WTC11 (cell line): ENCODE results near the gene NPIPB6.
"Not testable (repeated sequence)": the region's sequence is repeated elsewhere in the genome, so short reads cannot be mapped to it uniquely, and the experiment has no call there.

Experiments
- ATF3 ChIP-seq: sonication (generic); formaldehyde crosslinking; conservative IDR thresholded peaks from 2 replicates; pipeline ENCODE4 v1.8.1; 2022; ENCODE audit warnings: mild to moderate bottlenecking, missing genetic modification reagents
- CREM ChIP-seq: sonication (generic); formaldehyde crosslinking; IDR thresholded peaks from 2 replicates; pipeline ENCODE4 v1.8.1; 2022; ENCODE audit warnings: mild to moderate bottlenecking, missing genetic modification reagents, moderate library complexity
- CTCF ChIP-seq: fragments of 200-600 bp; IDR thresholded peaks from 2 replicates; pipeline ENCODE4 v1.8.0; 2022; ENCODE audit warnings: antibody characterized with exemption
- E2F1 ChIP-seq: sonication (generic); formaldehyde crosslinking; IDR thresholded peaks from 2 replicates; pipeline ENCODE4 v1.8.0; 2022; ENCODE audit warnings: mild to moderate bottlenecking, missing genetic modification reagents
- NFE2L1 ChIP-seq: sonication (generic); formaldehyde crosslinking; IDR thresholded peaks from 2 replicates; pipeline ENCODE4 v1.8.1; 2023; ENCODE audit warnings: missing genetic modification reagents
- SP1 ChIP-seq: sonication (generic); formaldehyde crosslinking; conservative IDR thresholded peaks from 2 replicates; pipeline ENCODE4 v1.8.1; 2022; ENCODE audit warnings: missing genetic modification reagents
- TEAD4 ChIP-seq: sonication (generic); formaldehyde crosslinking; IDR thresholded peaks from 2 replicates; pipeline ENCODE4 v1.8.0; 2022; ENCODE audit warnings: mild to moderate bottlenecking, missing genetic modification reagents
- ZSCAN18 ChIP-seq: fragments of 250-450 bp; sonication (Bioruptor Pico); IDR thresholded peaks from 2 replicates; pipeline ENCODE4 v2.1.2; 2022; ENCODE audit warnings: mild to moderate bottlenecking, moderate library complexity

GRCh38 chr16:28330981-28331380 is 32.3 kb downstream of the NPIPB6 start:
- TF ChIP-seq CREM; ZSCAN18 (CRISPR knock-in tag); NFE2L1; CTCF; E2F1 (CRISPR knock-in tag); TEAD4 (CRISPR knock-in tag); ATF3 (CRISPR knock-in tag); SP1 (CRISPR knock-in tag): not testable (repeated sequence)
